Stimulated activated memory B cell treated with anti-CD40 and anti-IgM and Interleukin-4, amounts not matched to agents 10 μg/mL and 1 μg/mL and 100 μg/mL, for 72 hours (primary cell): ENCODE results near the gene PRAMEF11.
"Not testable (repeated sequence)": the region's sequence is repeated elsewhere in the genome, so short reads cannot be mapped to it uniquely, and the experiment has no call there.

Experiments
- ATAC-seq: fragments of 150-1000 bp; cut with Tn5 transposase; 2 replicates; pipeline ENCODE4 v1.10.0; 2021
- H3K27ac Mint-ChIP-seq: one replicate; pipeline ENCODE4 v1.8.0; 2022; ENCODE audit warnings: mild to moderate bottlenecking, mixed read lengths
- H3K27me3 Mint-ChIP-seq: one replicate; pipeline ENCODE4 v1.8.0; 2022; ENCODE audit warnings: mixed read lengths
- H3K36me3 Mint-ChIP-seq: one replicate; pipeline ENCODE4 v1.8.0; 2022; ENCODE audit warnings: mixed read lengths
- H3K4me1 Mint-ChIP-seq: one replicate; pipeline ENCODE4 v1.8.0; 2022; ENCODE audit warnings: mixed read lengths
- H3K4me3 Mint-ChIP-seq: one replicate; pipeline ENCODE4 v1.8.0; 2022; ENCODE audit warnings: mild to moderate bottlenecking, moderate library complexity, mixed read lengths
- H3K9me3 Mint-ChIP-seq: one replicate; pipeline ENCODE4 v1.8.0; 2022; ENCODE audit warnings: mixed read lengths

The PRAMEF11 gene

GRCh38 chr1:12831310-12831709 is at the start of gene PRAMEF11:
TSS of gene PRAMEF11 (minus strand) at chr1:12831410. CDS start at chr1:12828789, 2,621 bp downstream.
- H3K27me3 Mint-ChIP-seq, H3K9me3 Mint-ChIP-seq, H3K4me3 Mint-ChIP-seq, ATAC-seq, H3K36me3 Mint-ChIP-seq, H3K27ac Mint-ChIP-seq, H3K4me1 Mint-ChIP-seq: not testable (repeated sequence)

- H3K36me3 Mint-ChIP-seq, ATAC-seq, H3K4me3 Mint-ChIP-seq, H3K27ac Mint-ChIP-seq, H3K27me3 Mint-ChIP-seq, H3K4me1 Mint-ChIP-seq, H3K9me3 Mint-ChIP-seq: not testable (repeated sequence)
These were observed 47.2 kb upstream of the PRAMEF11 start for GRCh38 chr1:12878453-12878852.

- H3K36me3 Mint-ChIP-seq, H3K9me3 Mint-ChIP-seq, H3K4me3 Mint-ChIP-seq, ATAC-seq, H3K4me1 Mint-ChIP-seq, H3K27ac Mint-ChIP-seq, H3K27me3 Mint-ChIP-seq: not testable (repeated sequence)
These were observed 32.1 kb upstream of the PRAMEF11 start for GRCh38 chr1:12863131-12863880.

GRCh38 chr1:12856786-12857185 is 25.6 kb upstream of the PRAMEF11 start, which contains the start of gene PRAMEF2:
TSS of gene PRAMEF2 (plus strand) at chr1:12857086. CDS start at chr1:12859010, 1,924 bp downstream.
- H3K27ac Mint-ChIP-seq, ATAC-seq, H3K27me3 Mint-ChIP-seq, H3K36me3 Mint-ChIP-seq, H3K4me3 Mint-ChIP-seq, H3K9me3 Mint-ChIP-seq, H3K4me1 Mint-ChIP-seq: not testable (repeated sequence)

GRCh38 chr1:12851779-12852178 is 20.6 kb upstream of the PRAMEF11 start:
- H3K9me3 Mint-ChIP-seq, result peaks cover 7% of the 10 kb centered on the region
- no peak overlapping the region for H3K27ac Mint-ChIP-seq
- no peaks in the 10 kb centered on the region for H3K27me3 Mint-ChIP-seq

GRCh38 chr1:12848620-12849019 is 17.4 kb upstream of the PRAMEF11 start, which contains the start of gene HNRNPCL1:
TSS of gene HNRNPCL1 (minus strand) at chr1:12848720. CDS start at chr1:12848289, 431 bp downstream.
- not testable (repeated sequence) for H3K4me3 Mint-ChIP-seq, H3K36me3 Mint-ChIP-seq, ATAC-seq, H3K27me3 Mint-ChIP-seq, H3K4me1 Mint-ChIP-seq, H3K27ac Mint-ChIP-seq, H3K9me3 Mint-ChIP-seq

More at GRCh38 chr1:12851779-12852178, 20.6 kb upstream of the PRAMEF11 start:
- H3K4me1 Mint-ChIP-seq, result no peaks in the 10 kb centered on the region
- H3K36me3 Mint-ChIP-seq, result no peaks in the 10 kb centered on the region
- H3K4me3 Mint-ChIP-seq, result no peak overlapping the region
- no peak for ATAC-seq

GRCh38 chr1:12833251-12833650 is 2.0 kb upstream of the PRAMEF11 start:
- H3K9me3 Mint-ChIP-seq, ATAC-seq, H3K27ac Mint-ChIP-seq, H3K36me3 Mint-ChIP-seq, H3K4me3 Mint-ChIP-seq, H3K27me3 Mint-ChIP-seq, H3K4me1 Mint-ChIP-seq: not testable (repeated sequence)

- not testable (repeated sequence) for H3K4me1 Mint-ChIP-seq
These were observed 12.1 kb downstream of the PRAMEF11 start for GRCh38 chr1:12819061-12819460.

GRCh38 chr1:12811409-12811784 is 19.8 kb downstream of the PRAMEF11 start:
- no peaks in the 10 kb centered on the region for H3K36me3 Mint-ChIP-seq
- no peak overlapping the region for H3K27ac Mint-ChIP-seq
- peaks cover 5% of the 10 kb centered on the region for H3K9me3 Mint-ChIP-seq
- no peaks in the 10 kb centered on the region for H3K4me1 Mint-ChIP-seq
- H3K27me3 Mint-ChIP-seq, result peaks cover 37% of the 10 kb centered on the region
- no peak for ATAC-seq
- no peak overlapping the region for H3K4me3 Mint-ChIP-seq

More at GRCh38 chr1:12819061-12819460, 12.1 kb downstream of the PRAMEF11 start:
- H3K27ac Mint-ChIP-seq, ATAC-seq, H3K4me3 Mint-ChIP-seq, H3K9me3 Mint-ChIP-seq, H3K36me3 Mint-ChIP-seq: not testable (repeated sequence)
- H3K27me3 Mint-ChIP-seq, result peaks cover 18% of the 10 kb centered on the region

- Mint-ChIP-seq H3K27me3 (peaks cover 37% of the 10 kb centered on the region), H3K4me3 (no peak overlapping the region), H3K27ac (no peak overlapping the region), H3K9me3 (peaks cover 5% of the 10 kb centered on the region), H3K4me1 (no peaks in the 10 kb centered on the region), H3K36me3 (no peaks in the 10 kb centered on the region)
- no peak for ATAC-seq
These were observed 20.4 kb downstream of the PRAMEF11 start for GRCh38 chr1:12810691-12811408.

- ATAC-seq, result no peak
- Mint-ChIP-seq H3K36me3 (no peaks in the 10 kb centered on the region), H3K9me3 (peaks cover 9% of the 10 kb centered on the region), H3K27me3 (peaks cover 37% of the 10 kb centered on the region), H3K27ac (no peak overlapping the region), H3K4me3 (no peak overlapping the region), H3K4me1 (no peaks in the 10 kb centered on the region)
These were observed 21.3 kb downstream of the PRAMEF11 start for GRCh38 chr1:12809933-12810332.

- no peak overlapping the region for H3K27ac Mint-ChIP-seq
- peaks cover 8% of the 10 kb centered on the region for H3K9me3 Mint-ChIP-seq
- no peaks in the 10 kb centered on the region for H3K36me3 Mint-ChIP-seq
These were observed 31.5 kb downstream of the PRAMEF11 start for GRCh38 chr1:12799730-12800129.

GRCh38 chr1:12798911-12799310 is 32.3 kb downstream of the PRAMEF11 start:
- H3K27ac Mint-ChIP-seq, result no peak overlapping the region
- peaks cover 6% of the 10 kb centered on the region for H3K9me3 Mint-ChIP-seq
- H3K4me3 Mint-ChIP-seq, result no peak overlapping the region
- no peaks in the 10 kb centered on the region for H3K36me3 Mint-ChIP-seq
- no peak for ATAC-seq
- no peaks in the 10 kb centered on the region for H3K27me3 Mint-ChIP-seq
- no peaks in the 10 kb centered on the region for H3K4me1 Mint-ChIP-seq

More at GRCh38 chr1:12799730-12800129, 31.5 kb downstream of the PRAMEF11 start:
- H3K4me3 Mint-ChIP-seq, result no peak overlapping the region
- ATAC-seq, result no peak
- H3K4me1 Mint-ChIP-seq, result no peaks in the 10 kb centered on the region
- no peaks in the 10 kb centered on the region for H3K27me3 Mint-ChIP-seq

- not testable (repeated sequence) for H3K4me3 Mint-ChIP-seq, H3K4me1 Mint-ChIP-seq, ATAC-seq, H3K27ac Mint-ChIP-seq, H3K36me3 Mint-ChIP-seq, H3K9me3 Mint-ChIP-seq, H3K27me3 Mint-ChIP-seq
These were observed 40.1 kb downstream of the PRAMEF11 start, which contains the start of gene PRAMEF1 for GRCh38 chr1:12791097-12791496. TSS of gene PRAMEF1 (plus strand) at chr1:12791397. CDS start at chr1:12793228, 1,831 bp downstream.

GRCh38 chr1:12784729-12785128 is 46.5 kb downstream of the PRAMEF11 start:
- H3K4me1 Mint-ChIP-seq, ATAC-seq, H3K36me3 Mint-ChIP-seq, H3K27ac Mint-ChIP-seq, H3K4me3 Mint-ChIP-seq, H3K27me3 Mint-ChIP-seq, H3K9me3 Mint-ChIP-seq: not testable (repeated sequence)

GRCh38 chr1:12783783-12784182 is 47.4 kb downstream of the PRAMEF11 start:
- ATAC-seq, H3K27me3 Mint-ChIP-seq, H3K4me3 Mint-ChIP-seq, H3K27ac Mint-ChIP-seq, H3K36me3 Mint-ChIP-seq, H3K4me1 Mint-ChIP-seq, H3K9me3 Mint-ChIP-seq: not testable (repeated sequence)
